H1 (cell line): ENCODE measurements around the gene TLE3. TPM values are rescaled to one million over a fixed set of nuclear protein-coding genes. Genes with fewer than 3 reads are reported as not detected.

Source experiments
- CTCF ChIA-PET: fragments of 300-600 bp; sonication (Branson Sonifier 250); formaldehyde crosslinking; loops from one replicate; lab custom pipeline; 2021; ENCODE audit not compliant: partially characterized antibody; lab: Charles Lee
- POLR2A ChIA-PET: fragments of 300-600 bp; sonication (Branson Sonifier 250); formaldehyde crosslinking; loops from one replicate; lab custom pipeline; 2021; ENCODE audit warnings: inconsistent platforms; ENCODE audit not compliant: partially characterized antibody; lab: Charles Lee
- DNase-seq, 2 experiments: peaks; one replicate each; pipeline versions ENCODE4 v3.0.0 to v3.0.0-alpha.2; 2010 to 2022; ENCODE audit warnings: low spot score in 2 of 2, low read depth in 1 of 2, mixed read lengths in 1 of 2
- FAIRE-seq: peaks from 2 replicates; lab custom pipeline; 2011; peaks lifted over from hg19 to GRCh38; lab: Jason Lieb, UNC
- H2AFZ ChIP-seq: 2 replicates; pipeline ENCODE4 v1.8.1; 2012; ENCODE audit warnings: low read length, inconsistent platforms
- H2AK5ac ChIP-seq: 2 replicates; pipeline ENCODE4 v1.6.1; 2013; ENCODE audit warnings: low read depth, low read length
- H2BK120ac ChIP-seq: replicated peaks from 2 replicates; pipeline ENCODE3; 2013; ENCODE audit warnings: low read depth, low read length, inconsistent platforms
- H2BK12ac ChIP-seq: 2 replicates; pipeline ENCODE4 v1.6.1; 2013; ENCODE audit warnings: low read depth, low read length
- H2BK15ac ChIP-seq: 2 replicates; pipeline ENCODE4 v1.6.1; 2013; ENCODE audit warnings: low read length
- H2BK20ac ChIP-seq: 2 replicates; pipeline ENCODE4 v1.6.1; 2013; ENCODE audit warnings: low read length
- H2BK5ac ChIP-seq: 2 replicates; pipeline ENCODE4 v1.6.1; 2013; ENCODE audit warnings: low read depth, low read length
- H3K14ac ChIP-seq: 2 replicates; pipeline ENCODE4 v1.6.1; 2013; ENCODE audit warnings: inconsistent platforms; ENCODE audit not compliant: insufficient read length
- H3K18ac ChIP-seq: 2 replicates; pipeline ENCODE4 v1.6.1; 2013; ENCODE audit warnings: low read length; ENCODE audit errors: extremely low read depth
- H3K23ac ChIP-seq: 2 replicates; pipeline ENCODE4 v1.6.1; 2013; ENCODE audit warnings: inconsistent platforms; ENCODE audit not compliant: insufficient read length
- H3K23me2 ChIP-seq: 2 replicates; pipeline ENCODE4 v1.6.1; 2013; ENCODE audit warnings: low read depth, low read length
- H3K27ac ChIP-seq: 2 replicates; pipeline ENCODE4 v1.6.1; 2011; ENCODE audit warnings: low read depth, low read length, inconsistent platforms
- H3K27me3 ChIP-seq, 4 experiments: replicated peaks in 1 of 4; 1 replicate in 1 of 4; 2 replicates in 3 of 4; pipeline versions ENCODE4 v1.6.1 to v1.8.1; 2011 to 2013; ENCODE audit warnings: low read length in 3 of 4, mild to moderate bottlenecking in 3 of 4, inconsistent platforms in 2 of 4, mixed read lengths in 2 of 4, moderate library complexity in 1 of 4; ENCODE audit not compliant: control insufficient read depth in 3 of 4, insufficient read depth in 3 of 4; ENCODE audit errors: extremely low read depth in 1 of 4
- H3K36me3 ChIP-seq, 4 experiments: 2 replicates each; pipeline versions ENCODE4 v1.6.1 to v1.8.1; 2011 to 2013; ENCODE audit warnings: mild to moderate bottlenecking in 4 of 4, low read length in 3 of 4, moderate library complexity in 2 of 4, control low read depth in 1 of 4, inconsistent platforms in 1 of 4; ENCODE audit not compliant: insufficient read depth in 4 of 4, control insufficient read depth in 2 of 4
- H3K4ac ChIP-seq: replicated peaks from 2 replicates; pipeline ENCODE3; 2013; ENCODE audit warnings: low read length, low read depth, mixed read lengths, inconsistent platforms; ENCODE audit not compliant: insufficient read length
- H3K4me1 ChIP-seq, 4 experiments: replicated peaks in 1 of 4; 1 replicate in 1 of 4; 2 replicates in 3 of 4; pipeline versions ENCODE4 v1.6.1 to v1.8.1; 2011 to 2013; ENCODE audit warnings: low read length in 3 of 4, inconsistent platforms in 2 of 4, mixed read lengths in 1 of 4; ENCODE audit not compliant: insufficient read depth in 4 of 4, control insufficient read depth in 3 of 4
- H3K4me2 ChIP-seq, 2 experiments: 2 replicates each; pipeline versions ENCODE4 v1.6.1 to v1.8.1; 2011 to 2013; ENCODE audit warnings: low read depth in 2 of 2, low read length in 2 of 2, control low read depth in 1 of 2, inconsistent platforms in 1 of 2, mild to moderate bottlenecking in 1 of 2; ENCODE audit not compliant: insufficient read depth in 1 of 2
- H3K4me3 ChIP-seq, 4 experiments: fragments of 200-600, 300-600 bp in 1 of 4; sonication (generic), shearing (Covaris generic), sonication (Bioruptor Twin) in 1 of 4; 2 replicates each; pipeline versions ENCODE4 v1.5.1 to v1.8.1; 2011 to 2016; ENCODE audit warnings: low read length in 4 of 4, low read depth in 3 of 4, control low read depth in 2 of 4, inconsistent platforms in 2 of 4, mild to moderate bottlenecking in 2 of 4, mixed read lengths in 1 of 4, moderate library complexity in 1 of 4; ENCODE audit not compliant: insufficient read depth in 2 of 4; ENCODE audit errors: extremely low read depth in 1 of 4
- H3K56ac ChIP-seq: replicated peaks from 2 replicates; pipeline ENCODE3; 2013; ENCODE audit warnings: low read depth, mild to moderate bottlenecking, mixed read lengths, low read length, inconsistent platforms; ENCODE audit not compliant: insufficient read length
- H3K79me1 ChIP-seq: 2 replicates; pipeline ENCODE4 v1.6.1; 2013; ENCODE audit warnings: low read depth, low read length, control low read depth
- H3K79me2 ChIP-seq, 2 experiments: 2 replicates each; pipeline versions ENCODE4 v1.6.1 to v1.8.1; 2012 to 2013; ENCODE audit warnings: low read length in 2 of 2, mild to moderate bottlenecking in 2 of 2, inconsistent platforms in 1 of 2; ENCODE audit not compliant: insufficient read depth in 2 of 2, control insufficient read depth in 1 of 2
- H3K9ac ChIP-seq, 4 experiments: replicated peaks in 1 of 4; 1 replicate in 1 of 4; 2 replicates in 3 of 4; pipeline versions ENCODE4 v1.6.1 to v1.8.1; 2011 to 2013; ENCODE audit warnings: low read depth in 3 of 4, low read length in 3 of 4, control low read depth in 2 of 4, mild to moderate bottlenecking in 2 of 4, moderate library complexity in 2 of 4, inconsistent platforms in 1 of 4; ENCODE audit errors: extremely low read depth in 1 of 4
- H3K9me3 ChIP-seq, 2 experiments: 2 replicates each; pipeline versions ENCODE4 v1.6.1 to v1.8.1; 2012 to 2013; ENCODE audit warnings: mild to moderate bottlenecking in 2 of 2, moderate library complexity in 2 of 2, control low read depth in 1 of 2, inconsistent platforms in 1 of 2, low read depth in 1 of 2, low read length in 1 of 2, mixed read lengths in 1 of 2; ENCODE audit not compliant: insufficient read depth in 2 of 2
- H4K20me1 ChIP-seq, 2 experiments: replicated peaks in 1 of 2; 2 replicates each; pipeline versions ENCODE3 to v1.8.1; 2011 to 2013; ENCODE audit warnings: inconsistent platforms in 2 of 2, low read length in 2 of 2, mild to moderate bottlenecking in 1 of 2; ENCODE audit not compliant: insufficient read depth in 2 of 2, control insufficient read depth in 1 of 2
- H4K5ac ChIP-seq: 2 replicates; pipeline ENCODE4 v1.6.1; 2013; ENCODE audit warnings: low read length, low read depth, mixed read lengths, inconsistent platforms; ENCODE audit not compliant: insufficient read length
- H4K8ac ChIP-seq: 2 replicates; pipeline ENCODE4 v1.8.0; 2013; ENCODE audit warnings: mild to moderate bottlenecking, moderate library complexity, low read length, inconsistent platforms; ENCODE audit not compliant: insufficient read depth; ENCODE audit errors: extremely low read depth
- H4K91ac ChIP-seq: replicated peaks from 2 replicates; pipeline ENCODE3; 2013; ENCODE audit warnings: low read length, mixed read lengths, inconsistent platforms; ENCODE audit not compliant: insufficient read length
- CBX5 ChIP-seq: fragments of 300-800, 300-1000 bp; sonication (generic); IDR thresholded peaks from 2 replicates; pipeline ENCODE4 v1.7.1; 2016; ENCODE audit warnings: antibody characterized with exemption, low read length, low read depth
- CHD1 ChIP-seq: IDR thresholded peaks from 2 replicates; pipeline ENCODE4 v1.6.1; 2012; ENCODE audit warnings: low read depth, low read length, improper control_type of control experiment
- EGR1 ChIP-seq: IDR thresholded peaks from 2 replicates; pipeline ENCODE4 v1.6.1; 2011; ENCODE audit warnings: low read depth, low read length, borderline replicate concordance
- HDAC2 ChIP-seq, 2 experiments: fragments of 300-600 bp in 1 of 2; sonication (generic) in 1 of 2; IDR thresholded peaks; 2 replicates each; pipeline ENCODE4 v1.6.1; 2011 to 2012; ENCODE audit warnings: low read depth in 2 of 2, low read length in 2 of 2, mild to moderate bottlenecking in 2 of 2, moderate library complexity in 2 of 2, borderline replicate concordance in 1 of 2, inconsistent platforms in 1 of 2
- NRF1 ChIP-seq: IDR thresholded peaks from 2 replicates; pipeline ENCODE4 v1.6.1; 2011; ENCODE audit warnings: mild to moderate bottlenecking, low read depth, low read length, improper control_type of control experiment
- RFX5 ChIP-seq: IDR thresholded peaks from 2 replicates; pipeline ENCODE4 v1.6.1; 2011; ENCODE audit warnings: low read depth, low read length, improper control_type of control experiment, borderline replicate concordance
- RXRA ChIP-seq: IDR thresholded peaks from 2 replicates; pipeline ENCODE4 v1.6.1; 2011; ENCODE audit warnings: low read depth, mild to moderate bottlenecking, low read length, moderate library complexity; ENCODE audit not compliant: insufficient read depth
- SAP30 ChIP-seq: fragments of 300-600 bp; sonication (generic); IDR thresholded peaks from 2 replicates; pipeline ENCODE4 v1.7.1; 2012; ENCODE audit warnings: low read length, moderate library complexity, mild to moderate bottlenecking, inconsistent platforms; ENCODE audit not compliant: insufficient read depth, insufficient replicate concordance
- SIN3A ChIP-seq, 2 experiments: IDR thresholded peaks in 1 of 2; conservative IDR thresholded peaks in 1 of 2; 2 replicates each; pipeline ENCODE4 v1.6.1; 2011 to 2012; ENCODE audit warnings: low read length in 2 of 2, improper control_type of control experiment in 1 of 2, low read depth in 1 of 2, mild to moderate bottlenecking in 1 of 2
- SP4 ChIP-seq: IDR thresholded peaks from 2 replicates; pipeline ENCODE4 v1.6.1; 2012; ENCODE audit warnings: low read length, inconsistent platforms
- SUZ12 ChIP-seq: fragments of 200-600 bp; sonication (generic); IDR thresholded peaks from 2 replicates; pipeline ENCODE4 v1.6.1; 2012; ENCODE audit warnings: mild to moderate bottlenecking, inconsistent platforms, low read length, moderate library complexity, mixed read lengths
- TAF7 ChIP-seq: optimal IDR thresholded peaks from 2 replicates; pipeline ENCODE3; 2011; ENCODE audit warnings: low read depth, mild to moderate bottlenecking, inconsistent platforms, low read length, moderate library complexity, borderline replicate concordance
- TBP ChIP-seq: IDR thresholded peaks from 2 replicates; pipeline ENCODE4 v1.6.1; 2011; ENCODE audit warnings: low read depth, low read length, improper control_type of control experiment
- TEAD4 ChIP-seq: IDR thresholded peaks from 2 replicates; pipeline ENCODE4 v1.6.1; 2012; ENCODE audit warnings: low read depth, low read length, inconsistent platforms, mixed read lengths
- WGBS, 2 experiments: shearing (Covaris generic) in 1 of 2; methylation state at CpG; one replicate each; pipeline versions ENCODE4 v1.1.6 to v1.1.7; 2013 to 2015; ENCODE audit warnings: low lambda C conversion rate in 2 of 2, mixed read lengths in 2 of 2, inconsistent platforms in 1 of 2, low coverage in 1 of 2, missing lambda C conversion rate in 1 of 2; ENCODE audit not compliant: insufficient replicate concordance in 2 of 2, insufficient coverage in 1 of 2, insufficient read length in 1 of 2; ENCODE audit errors: extremely low coverage in 1 of 2, missing lambda C conversion rate in 1 of 2; 5-methylcytosine and 5-hydroxymethylcytosine counted together
- polyA plus RNA-seq, 7 experiments: library from polyadenylated mRNA; depleted of rRNA in 3 of 7; stranded (reverse) in 5 of 7; unstranded in 2 of 7; fragments of >200 nt in 5 of 7; fragments of 200-250 nt in 2 of 7; gene quantifications; 1 replicate in 5 of 7; 2 replicates in 1 of 7; 4 replicates in 1 of 7; pipeline versions ENCODE4 v1.2.1 to v1.2.3, GENCODE V29; 2011 to 2013; ENCODE audit warnings: missing spikeins in 2 of 7, mixed read lengths in 2 of 7
- total RNA-seq: library from RNA; stranded (reverse); fragmentation: NEBNext Ultra II Directional; extraction: Animal tissue kit (Norgen Biotek cat#: 25700); gene quantifications from 2 replicates; pipeline ENCODE4 v1.2.1, GENCODE V29; 2021

Gene TLE3
- total and polyA plus RNA-seq, 2 of the 8 experiments (the other 6 are each of a cell fraction or from before 2014, with no cell fraction given): 25.1 to 61.2 TPM

DNA sequence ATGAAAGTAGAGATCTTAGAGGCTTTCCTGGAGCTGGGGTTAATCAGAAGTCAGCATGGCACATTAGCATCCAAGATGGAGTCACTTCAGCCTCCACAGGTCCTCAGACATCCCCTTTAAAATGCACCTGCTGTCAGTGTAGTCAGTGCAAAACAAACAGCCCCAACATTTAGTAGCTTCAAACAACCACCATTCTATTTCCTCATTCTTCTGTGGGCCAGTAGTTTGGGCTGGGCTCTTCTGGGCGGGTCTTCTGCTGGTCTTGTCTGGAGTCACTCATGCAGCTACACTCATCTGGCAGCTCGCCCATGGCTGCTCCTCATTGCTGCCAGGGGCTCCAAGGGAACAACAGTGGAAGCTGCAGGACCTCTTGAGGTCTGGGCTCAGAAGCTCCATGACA, 99.9 kb downstream of the TLE3 start:
- H2BK15ac ChIP-seq: no peak overlapping the region
- H3K56ac ChIP-seq: no peak overlapping the region
- H3K4me3 ChIP-seq: no peak overlapping the region
- H2BK5ac ChIP-seq: no peak overlapping the region
- H3K4ac ChIP-seq: no peak overlapping the region
- peaks cover 0 to 3% (median 0%) of the 10 kb centered on the region in 4 experiments; a peak in 1 of 7 replicates for H3K4me1 ChIP-seq
- H2BK120ac ChIP-seq: no peak overlapping the region
- no peak overlapping the region for H3K9ac ChIP-seq
- no peaks in the 10 kb centered on the region for H4K20me1 ChIP-seq
- no peaks in the 10 kb centered on the region for H3K23me2 ChIP-seq
- FAIRE-seq (no peak), DNase-seq (no peak)
- H3K27me3 ChIP-seq: no peaks in the 10 kb centered on the region
- no peak overlapping the region for H3K14ac ChIP-seq
- H3K18ac ChIP-seq: no peak overlapping the region
- ChIA-PET POLR2A (interaction anchor here (0.6 kb wide), 1 partner anchor 434 kb away, joined by 3 read pairs; no protein-coding TSS in a partner anchor), CTCF (interaction anchor here (0.7 kb wide), 1 partner anchor 79 kb away, joined by 3 read pairs; no protein-coding TSS in a partner anchor)
- H2AFZ ChIP-seq: no peak overlapping the region
- H3K79me1 ChIP-seq: no peaks in the 10 kb centered on the region
- H3K79me2 ChIP-seq: no peaks in the 10 kb centered on the region
- no peak overlapping the region for H4K91ac ChIP-seq
- no peak overlapping the region for H4K8ac ChIP-seq
- no peak overlapping the region for H3K4me2 ChIP-seq
- H3K9me3 ChIP-seq: peaks cover 3 to 4% of the 10 kb centered on the region in 2 experiments; a peak in 2 of 4 replicates
- no peak overlapping the region for H2BK12ac ChIP-seq
- WGBS, 2 experiments: 76% methylated on average over 2 of the region's 2 CpGs; no CpG with 5 or more reads in 1 of the 2 experiments
- no peaks in the 10 kb centered on the region for H3K36me3 ChIP-seq
- H3K27ac ChIP-seq: no peak overlapping the region
- no peak overlapping the region for H2BK20ac ChIP-seq
- no peak overlapping the region for H4K5ac ChIP-seq
- H2AK5ac ChIP-seq: no peak overlapping the region
- no peak overlapping the region for H3K23ac ChIP-seq
- TF ChIP-seq TEAD4: no peak
- TF ChIP-seq SP4: no peak
- no peak for TF ChIP-seq CHD1
- no peak for TF ChIP-seq TBP
- no peak for TF ChIP-seq SAP30
- no peak for TF ChIP-seq RFX5
- no peak for TF ChIP-seq TAF7
- no peak for TF ChIP-seq RXRA
- TF ChIP-seq HDAC2 (IDR thresholded peaks at IDR 0.05; ENCODE audit: borderline replicate concordance in 1 of 2, low read depth in 2 of 2, low read length in 2 of 2): no peak
- no peak for TF ChIP-seq EGR1
- TF ChIP-seq CBX5: no peak
- TF ChIP-seq SUZ12: no peak
- TF ChIP-seq SIN3A (conservative IDR thresholded peaks at IDR 0.05 in 1 of 2, IDR thresholded peaks at IDR 0.05 in 1 of 2; ENCODE audit: low read depth in 1 of 2, low read length in 2 of 2): no peak
- no peak for TF ChIP-seq NRF1
